DMS79 (cell line): ENCODE results near the gene FHAD1.

Source experiments
- DNase-seq: peaks from one replicate; lab custom pipeline; 2025; lab: John Stamatoyannopoulos, UW

FHAD1 gene

DNA sequence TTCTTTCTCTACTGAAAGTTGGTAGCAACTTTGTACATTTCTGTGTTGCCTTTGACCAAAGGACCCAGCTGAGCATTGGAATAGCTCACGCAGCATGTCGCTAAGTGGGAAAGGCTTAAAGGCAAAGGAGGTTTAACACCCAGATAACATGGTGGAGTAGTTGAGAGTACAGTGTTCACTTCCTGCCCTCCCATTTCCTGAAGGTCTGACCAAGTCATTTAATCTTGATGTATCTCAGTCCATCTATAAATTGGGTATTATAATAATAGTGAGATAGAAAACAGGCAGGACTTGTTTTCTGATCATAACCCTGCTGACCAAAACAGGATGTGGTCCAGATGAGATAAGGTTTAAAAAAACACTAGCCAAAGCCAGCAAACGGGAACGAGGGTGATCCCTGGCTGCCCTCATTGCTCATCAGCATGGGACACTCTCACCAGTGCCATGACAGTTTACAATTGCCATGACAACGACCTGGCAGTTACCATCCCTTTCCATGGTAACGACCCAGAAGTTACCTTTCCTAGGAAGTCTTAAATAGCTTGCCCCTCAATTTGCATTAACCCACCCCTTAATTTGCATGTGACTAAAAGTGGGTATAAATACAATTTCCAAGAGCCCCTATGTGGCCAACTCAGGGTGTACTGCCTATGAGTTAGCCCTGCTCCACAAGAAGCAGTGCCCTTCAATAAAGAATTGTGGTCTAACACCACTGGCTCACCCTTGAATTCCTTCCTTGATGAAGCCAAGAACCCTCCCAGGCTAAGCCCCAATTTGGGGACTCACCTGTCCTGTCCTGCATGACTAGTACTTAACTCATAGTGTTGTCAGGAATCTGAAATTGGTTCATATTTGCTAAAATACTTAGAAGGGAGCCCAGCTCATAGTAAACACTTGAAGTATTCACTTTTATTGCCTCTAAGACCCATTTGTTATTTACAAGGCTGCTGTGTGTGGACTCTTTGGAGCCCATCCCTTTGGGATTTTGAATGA, 28.4 kb upstream of the FHAD1 start:
- no peak for DNase-seq

- DNase-seq = no peak
Measured at GRCh38 chr1:15219280-15220023, 27.6 kb upstream of the FHAD1 start.

DNA sequence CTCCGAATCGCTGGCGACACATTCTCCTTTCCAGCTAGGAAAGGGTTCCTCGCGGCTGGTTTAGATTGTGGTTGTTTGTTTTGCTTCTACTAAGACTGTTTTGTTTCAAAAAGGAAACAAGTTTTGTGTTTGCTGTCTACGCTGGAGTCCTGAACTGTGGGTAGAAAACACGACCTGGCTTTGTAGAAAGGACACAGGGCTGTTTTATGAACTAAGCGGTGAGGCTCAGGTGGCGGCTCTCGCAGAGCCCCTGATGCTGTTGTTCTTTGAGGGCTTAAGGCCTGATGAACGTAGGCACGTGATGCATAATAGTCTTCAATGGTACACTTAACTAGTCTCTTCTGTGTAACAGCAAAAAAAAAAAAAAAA, 27.0 kb upstream of the FHAD1 start:
- DNase-seq = no peak

GRCh38 chr1:15220825-15221431, 26.1 kb upstream of the FHAD1 start:
- no peak for DNase-seq

GRCh38 chr1:15222653-15223303, 24.2 kb upstream of the FHAD1 start:
- DNase-seq = no peak

- DNase-seq = no peak
Measured at GRCh38 chr1:15224259-15224869, 22.7 kb upstream of the FHAD1 start.

DNA sequence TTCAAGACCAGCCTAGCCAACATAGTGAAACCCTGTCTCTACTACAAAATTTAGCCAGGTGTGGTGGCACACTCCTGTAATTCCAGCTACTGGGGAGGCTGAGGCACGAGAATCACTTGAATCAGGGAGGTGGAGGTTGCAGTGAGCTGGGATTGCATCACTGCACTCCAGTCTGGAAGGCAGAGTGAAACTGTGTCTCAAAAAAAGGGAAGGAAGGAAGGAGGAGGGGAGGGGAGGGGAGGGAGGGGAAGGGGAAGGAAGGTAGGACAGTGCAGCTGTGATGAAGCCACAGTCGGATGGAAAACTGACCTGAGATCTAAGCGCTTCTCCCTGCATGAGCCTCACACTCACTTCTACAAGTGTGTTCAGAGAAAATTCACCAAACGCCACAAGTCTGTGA, 22.0 kb upstream of the FHAD1 start:
- no peak for DNase-seq

DNA sequence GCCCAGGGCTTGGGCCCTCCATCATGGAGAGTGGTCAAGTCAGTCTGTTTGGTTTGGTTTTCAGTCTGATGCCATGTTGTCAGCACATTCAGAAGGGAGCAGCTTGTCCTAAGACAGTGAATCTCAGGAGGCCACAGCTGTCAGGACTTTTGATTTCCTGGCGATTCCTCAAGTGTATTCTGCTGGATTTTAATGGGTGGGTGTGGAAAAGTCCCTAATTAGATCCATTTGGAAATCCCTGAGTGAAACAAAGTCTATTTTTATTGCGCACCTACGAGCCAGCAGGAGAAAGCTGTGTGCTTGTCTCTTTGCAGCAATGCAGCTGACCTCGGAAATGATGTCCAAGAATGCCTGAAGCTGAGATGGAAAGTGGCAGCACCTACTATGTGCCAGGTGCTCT, 21.6 kb upstream of the FHAD1 start:
- no peak for DNase-seq

GRCh38 chr1:15226388-15227255, 20.4 kb upstream of the FHAD1 start:
- DNase-seq = no peak

- DNase-seq = no peak
Measured at GRCh38 chr1:15229707-15230131, 17.3 kb upstream of the FHAD1 start.

DNA sequence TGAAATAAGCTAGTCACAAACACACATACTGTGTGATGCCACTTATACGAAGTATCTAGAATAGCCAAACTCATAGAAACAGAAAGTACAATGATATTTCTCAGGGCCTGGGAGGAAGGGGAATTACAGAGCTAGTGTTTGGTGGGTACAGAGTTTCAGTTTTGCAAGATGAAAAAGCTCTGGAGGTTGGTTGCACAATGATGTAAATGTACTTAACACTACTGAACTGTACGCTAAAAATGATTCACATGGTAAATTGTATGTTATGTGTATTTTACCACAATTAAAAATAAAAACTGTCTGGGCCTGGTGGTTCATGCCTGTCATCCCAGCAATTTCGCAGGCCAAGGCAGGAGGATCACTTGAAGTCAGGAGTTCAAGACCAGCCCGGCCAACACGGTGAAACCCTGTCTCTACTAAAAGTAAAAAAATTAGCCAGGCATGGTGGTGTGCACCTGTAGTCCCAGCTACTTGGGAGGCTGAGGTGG, 15.3 kb upstream of the FHAD1 start:
- DNase-seq = no peak

- no peak for DNase-seq
Measured at GRCh38 chr1:15233689-15234088, 13.3 kb upstream of the FHAD1 start.

- no peak for DNase-seq
Measured at GRCh38 chr1:15236321-15236721, 10.7 kb upstream of the FHAD1 start.

DNA sequence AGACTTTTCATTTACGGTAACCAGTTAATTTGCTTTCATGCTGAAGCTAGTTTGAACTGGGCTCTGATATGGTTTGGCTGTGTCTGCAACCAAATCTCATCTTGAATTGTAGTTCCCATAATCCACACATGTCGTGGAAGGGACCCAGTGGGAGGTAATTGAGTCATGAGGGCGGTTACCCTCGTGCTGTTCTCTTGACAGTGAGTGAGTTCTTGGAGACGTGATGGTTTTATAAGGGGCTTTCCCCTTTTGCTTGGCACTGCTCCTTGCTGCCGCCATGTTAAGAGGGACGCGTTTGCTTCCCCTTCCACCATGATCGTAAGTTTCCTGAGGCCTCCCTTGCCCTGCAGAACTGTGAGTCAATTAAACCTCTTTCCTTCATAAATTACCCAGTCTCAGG, 10.3 kb upstream of the FHAD1 start:
- no peak for DNase-seq

- DNase-seq = no peak
Measured at GRCh38 chr1:15238789-15239188, 8.2 kb upstream of the FHAD1 start.

DNA sequence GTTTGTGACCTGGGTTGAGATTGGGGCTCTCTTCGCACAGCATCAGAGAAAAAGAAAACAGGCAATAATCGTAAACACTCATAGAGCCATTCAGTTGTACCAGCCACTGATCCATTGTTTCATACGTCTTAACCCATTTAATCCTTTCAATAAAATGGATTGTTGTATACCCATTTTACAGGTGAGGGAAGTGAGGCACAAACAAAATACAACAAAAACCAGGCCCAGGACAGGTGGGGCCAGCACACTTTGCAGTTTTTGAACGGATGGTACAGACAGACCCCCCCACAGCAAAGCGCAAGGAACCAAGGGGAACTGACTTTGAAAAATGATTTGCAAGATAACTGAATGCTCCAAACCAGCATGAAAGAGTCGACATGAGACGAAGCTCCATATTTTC, 4.3 kb upstream of the FHAD1 start:
- DNase-seq = no peak

GRCh38 chr1:15243275-15244043, 3.6 kb upstream of the FHAD1 start:
- peak; percentile 53 for DNase-seq

GRCh38 chr1:15244813-15245212, 2.2 kb upstream of the FHAD1 start:
- no peak for DNase-seq

DNA sequence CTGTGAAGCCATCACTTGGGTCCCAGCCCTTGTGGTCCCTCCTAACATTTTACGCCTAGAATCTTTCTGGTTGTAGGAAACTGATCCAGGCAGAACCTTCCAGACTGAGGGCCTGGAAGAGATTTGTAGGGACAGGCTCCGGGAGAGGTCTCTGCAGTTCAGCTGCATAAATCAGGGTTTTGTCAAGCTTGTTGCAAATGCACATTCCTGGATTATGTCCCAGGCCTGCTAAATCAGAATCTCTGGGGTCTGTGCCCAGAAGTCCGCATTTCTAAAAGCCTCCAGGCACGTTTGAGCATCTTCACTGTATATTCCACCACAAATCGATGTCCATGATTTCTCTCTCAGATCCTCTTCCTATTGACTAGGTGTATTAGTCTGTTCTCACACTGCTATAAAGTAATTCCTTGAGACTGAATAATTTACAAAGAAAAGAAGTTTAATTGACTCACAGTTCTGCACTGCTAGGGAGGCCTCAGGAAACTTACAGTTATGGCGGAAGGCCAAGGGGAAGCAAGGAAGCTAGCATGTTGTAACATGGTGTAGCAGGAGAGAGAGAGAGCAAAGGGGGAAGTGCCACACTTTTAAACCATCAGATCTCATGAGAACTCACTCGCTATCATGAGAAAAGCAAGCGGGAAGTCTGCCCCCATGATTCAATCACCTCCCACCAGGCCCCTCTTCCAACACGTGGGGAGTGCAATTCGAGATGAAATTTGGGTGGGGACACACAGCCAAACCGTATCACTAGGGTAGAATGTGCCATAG, 1.2 kb upstream of the FHAD1 start:
- no peak for DNase-seq
